Uterus (tissue), 4 donors: ENCODE results near the gene ORAI2. TPM values are rescaled to one million over a fixed set of nuclear protein-coding genes. Genes with fewer than 3 reads are reported as not detected.

Experiments used
- DNase-seq, 2 donors: peaks; one replicate each; pipeline ENCODE4 v3.0.0-alpha.2; 2019 to 2020
- H3K27ac ChIP-seq, 2 donors: fragments of 200-600 bp; sonication (generic); 1 replicate in 1 of 2; 2 replicates in 1 of 2; pipeline ENCODE4 v1.5.1; 2016 to 2018
- H3K27me3 ChIP-seq, 2 donors: fragments of 200-600 bp; sonication (generic); one replicate each; pipeline ENCODE4 v1.5.1; 2018 to 2019; ENCODE audit warnings: control low read depth in 1 of 2
- H3K36me3 ChIP-seq, 2 donors: fragments of 200-600 bp; sonication (generic); one replicate each; pipeline ENCODE4 v1.5.1; 2019; ENCODE audit warnings: control low read depth in 1 of 2
- H3K4me1 ChIP-seq, 2 donors: fragments of 200-600 bp; sonication (generic); one replicate each; pipeline ENCODE4 v1.5.1; 2018 to 2019; ENCODE audit warnings: control low read depth in 1 of 2
- H3K4me3 ChIP-seq, 2 donors: fragments of 200-600 bp; sonication (generic); 1 replicate in 1 of 2; 2 replicates in 1 of 2; pipeline ENCODE4 v1.5.1; 2018 to 2019; ENCODE audit warnings: mild to moderate bottlenecking in 1 of 2
- H3K9me3 ChIP-seq, 2 donors: fragments of 200-600 bp; sonication (generic); one replicate each; pipeline ENCODE4 v1.5.1; 2019; ENCODE audit warnings: control low read depth in 1 of 2
- POLR2A ChIP-seq, 2 donors: fragments of 450-650 bp; IDR thresholded peaks; one replicate each; pipeline ENCODE4 v1.6.1; 2016; ENCODE audit warnings: antibody characterized with exemption in 2 of 2, mild to moderate bottlenecking in 1 of 2, moderate library complexity in 1 of 2
- intact Hi-C: fragments of 100-400 bp; cut with DNase I; formaldehyde crosslinking; loops from one replicate; pipeline ENCODE4 v1.15.1; 2023; ENCODE audit warnings: low total_unique reads
- total RNA-seq, 4 donors: library from RNA; depleted of rRNA in 3 of 4; stranded (reverse); fragments of >200 nt in 3 of 4; gene quantifications; one replicate each; pipeline versions ENCODE4 v1.1.0 to v1.2.4, GENCODE V29; 2014 to 2023
- TF ChIP-seq, protein P1 (sequence below), 4 experiments: fragments of 200-600 bp in 2 of 4; fragments of 450-650 bp in 2 of 4; sonication (generic) in 2 of 4; IDR thresholded peaks; one replicate each; pipeline ENCODE4 v1.5.1; 2016 to 2019; ENCODE audit warnings: antibody characterized with exemption in 4 of 4, mild to moderate bottlenecking in 2 of 4, moderate library complexity in 1 of 4
- donor health status: DM: yes; HTN: yes; CAD: no.

The ORAI2 gene
- 10 to 100 TPM; 15.6 to 48.9 (median 39.0) TPM for total RNA-seq

DNA sequence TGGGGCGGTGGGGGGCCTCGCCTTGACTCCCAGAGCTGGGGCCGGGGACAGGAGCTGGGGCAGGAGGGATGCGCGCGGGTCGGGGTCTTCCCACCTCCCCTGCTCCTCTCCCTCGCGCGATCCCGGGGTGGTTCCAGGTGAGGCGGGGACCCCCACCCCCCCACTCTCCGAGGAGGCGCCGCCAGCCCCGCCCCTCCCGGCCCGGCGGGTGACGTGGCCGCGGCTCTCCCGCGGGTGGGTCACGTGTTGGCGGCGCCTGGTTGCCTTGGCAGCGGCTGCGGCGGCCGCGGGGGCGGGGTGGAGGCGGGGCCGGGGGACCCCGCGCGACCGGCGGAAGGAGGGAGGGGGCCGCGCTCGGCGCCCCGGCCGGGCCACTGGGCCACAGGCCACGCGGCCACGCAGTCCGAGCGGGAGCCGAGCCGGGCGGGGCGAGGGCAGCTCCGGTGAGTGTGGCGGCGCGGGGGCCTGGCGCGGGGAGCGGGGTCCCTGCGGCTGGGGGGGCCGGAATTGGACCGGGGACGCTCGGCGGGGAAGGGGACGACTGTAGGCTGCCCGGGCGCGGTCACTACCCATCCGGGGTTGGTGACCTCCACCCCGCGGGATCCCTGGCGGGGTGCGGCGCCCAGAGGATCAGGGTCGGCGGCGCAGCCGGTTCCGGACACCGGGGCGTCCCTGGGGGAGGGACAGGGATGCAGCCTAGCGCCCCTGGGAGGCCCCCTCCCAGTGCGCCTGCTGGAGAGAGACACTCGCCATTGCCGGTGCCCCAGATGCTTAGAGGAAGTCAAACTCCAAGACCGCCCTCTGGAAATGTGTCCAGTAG lies at the start of gene ORAI2:
ORAI2 (plus strand) TSS at position 357 of the 820 bp plus-strand sequence. CDS start 5,382 bp downstream, outside the sequence.
- intact Hi-C loops, result no loop called here
- peak; percentile 76 to 85 for DNase-seq
- peak in 1 of 2 donors; percentile 43 for TF ChIP-seq POLR2A (IDR thresholded peaks at IDR 0.05)
- TF ChIP-seq, protein P1, sequence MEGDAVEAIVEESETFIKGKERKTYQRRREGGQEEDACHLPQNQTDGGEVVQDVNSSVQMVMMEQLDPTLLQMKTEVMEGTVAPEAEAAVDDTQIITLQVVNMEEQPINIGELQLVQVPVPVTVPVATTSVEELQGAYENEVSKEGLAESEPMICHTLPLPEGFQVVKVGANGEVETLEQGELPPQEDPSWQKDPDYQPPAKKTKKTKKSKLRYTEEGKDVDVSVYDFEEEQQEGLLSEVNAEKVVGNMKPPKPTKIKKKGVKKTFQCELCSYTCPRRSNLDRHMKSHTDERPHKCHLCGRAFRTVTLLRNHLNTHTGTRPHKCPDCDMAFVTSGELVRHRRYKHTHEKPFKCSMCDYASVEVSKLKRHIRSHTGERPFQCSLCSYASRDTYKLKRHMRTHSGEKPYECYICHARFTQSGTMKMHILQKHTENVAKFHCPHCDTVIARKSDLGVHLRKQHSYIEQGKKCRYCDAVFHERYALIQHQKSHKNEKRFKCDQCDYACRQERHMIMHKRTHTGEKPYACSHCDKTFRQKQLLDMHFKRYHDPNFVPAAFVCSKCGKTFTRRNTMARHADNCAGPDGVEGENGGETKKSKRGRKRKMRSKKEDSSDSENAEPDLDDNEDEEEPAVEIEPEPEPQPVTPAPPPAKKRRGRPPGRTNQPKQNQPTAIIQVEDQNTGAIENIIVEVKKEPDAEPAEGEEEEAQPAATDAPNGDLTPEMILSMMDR (IDR thresholded peaks at IDR 0.05), result peak in 1 of 4 experiments; percentile 12

DNA sequence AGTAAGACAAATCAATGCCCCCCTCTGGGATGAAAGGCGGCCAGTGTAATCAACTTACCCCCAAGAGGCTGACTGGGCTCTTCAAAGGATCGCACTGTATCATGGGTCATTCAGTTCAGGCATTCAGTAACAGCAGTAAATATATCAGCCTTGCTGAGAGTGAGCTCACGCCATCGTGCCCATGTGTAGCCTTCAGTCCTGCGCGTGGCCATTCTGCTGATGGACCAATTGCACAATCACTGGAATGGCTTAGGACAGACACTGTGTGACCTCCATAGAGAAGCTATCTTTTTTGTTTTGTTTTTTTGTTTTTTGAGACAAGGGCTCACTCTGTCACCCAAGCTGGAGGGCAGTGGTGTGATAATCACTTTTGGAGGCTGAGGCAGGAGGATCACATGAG lies 46.3 kb upstream of the ORAI2 start:
- intact Hi-C loops, result no loop called here
- Histone ChIP-seq H3K27ac (no peak overlapping the region), H3K4me1 (no peaks in the 10 kb centered on the region), H3K4me3 (no peak overlapping the region), H3K27me3 (no peaks in the 10 kb centered on the region), H3K9me3 (no peaks in the 10 kb centered on the region), H3K36me3 (no peaks in the 10 kb centered on the region)
- no peak for DNase-seq
- TF ChIP-seq POLR2A (IDR thresholded peaks at IDR 0.05), result no peak
- TF ChIP-seq, protein P1 (IDR thresholded peaks at IDR 0.05), result no peak

More for the DNA sequence above, at the start of gene ORAI2:
- Histone ChIP-seq H3K27me3 (no peaks in the 10 kb centered on the region), H3K36me3 (no peaks in the 10 kb centered on the region), H3K27ac (peak within 1 kb of the TSS; percentile 77 to 81), H3K9me3 (no peaks in the 10 kb centered on the region), H3K4me3 (peak within 1 kb of the TSS; percentile 48 to 92), H3K4me1 (no peaks in the 10 kb centered on the region)

DNA sequence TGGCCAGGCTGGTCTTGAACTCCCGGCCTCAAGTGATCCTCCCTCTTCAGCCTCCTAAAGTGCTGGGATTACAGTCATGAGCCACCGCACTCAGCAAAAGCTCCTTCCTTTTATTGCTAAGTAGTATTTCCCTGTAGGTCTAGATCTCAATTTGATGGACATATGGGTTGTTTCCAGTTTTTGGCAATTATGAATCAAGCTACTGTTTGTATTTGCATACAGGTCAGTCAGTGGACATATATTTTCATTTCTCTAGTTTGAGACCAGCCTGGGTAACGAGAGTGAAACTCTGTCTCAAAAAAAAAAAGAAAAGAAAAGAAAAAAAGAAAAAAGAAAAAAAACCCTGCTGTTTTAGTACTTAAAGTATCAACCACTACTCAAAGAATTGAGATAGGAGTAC lies 43.6 kb upstream of the ORAI2 start:
- no peak for DNase-seq
- H3K4me3 ChIP-seq, result no peak overlapping the region
- no peak overlapping the region for H3K27ac ChIP-seq
- H3K27me3 ChIP-seq, result no peaks in the 10 kb centered on the region
- no peaks in the 10 kb centered on the region for H3K36me3 ChIP-seq
- H3K4me1 ChIP-seq, result no peaks in the 10 kb centered on the region
- intact Hi-C loops, result loop anchor here (2.0 kb wide), 1 partner anchor 109 kb away; no protein-coding TSS in a partner anchor
- TF ChIP-seq POLR2A (IDR thresholded peaks at IDR 0.05), result no peak
- TF ChIP-seq, protein P1 (IDR thresholded peaks at IDR 0.05), result no peak
- no peaks in the 10 kb centered on the region for H3K9me3 ChIP-seq

DNA sequence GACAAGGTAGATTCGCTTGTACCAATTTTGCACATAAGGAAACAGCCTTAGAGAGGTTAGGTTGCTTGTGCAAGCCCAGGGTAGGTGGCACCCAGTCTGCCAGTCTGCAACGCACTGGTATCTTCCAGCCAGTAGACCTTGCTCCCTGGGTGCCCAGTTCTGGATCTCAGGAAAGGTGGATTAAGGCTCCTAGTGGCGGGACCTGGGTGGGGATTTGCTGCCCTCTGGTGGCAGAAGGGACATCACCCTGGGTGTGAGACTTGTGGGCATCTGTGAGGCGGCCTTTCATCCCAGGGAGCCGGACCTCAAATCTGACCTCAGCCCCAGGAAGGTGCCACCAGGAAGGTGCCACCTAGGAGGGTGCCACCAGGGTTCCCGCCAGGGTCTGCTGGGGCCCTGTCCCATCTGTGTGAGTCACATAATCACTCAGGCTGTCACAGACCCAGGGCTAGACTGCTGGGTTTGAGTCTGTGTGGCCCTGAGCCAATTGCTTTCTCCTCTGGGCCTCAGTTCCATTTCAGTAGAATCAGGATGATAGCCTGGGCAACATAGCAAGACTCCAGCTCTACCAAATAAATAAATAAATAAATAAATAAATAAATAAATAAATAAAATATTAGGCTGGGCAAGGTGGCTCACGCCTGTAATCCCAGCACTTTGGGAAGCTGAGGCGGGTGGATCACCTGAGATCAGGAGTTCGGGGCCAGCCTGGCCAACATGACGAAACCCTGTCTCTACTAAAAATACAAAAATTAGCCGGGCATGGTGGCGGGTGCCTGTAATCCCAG lies 42.5 kb upstream of the ORAI2 start:
- Histone ChIP-seq H3K4me1 (no peaks in the 10 kb centered on the region), H3K4me3 (no peak overlapping the region), H3K9me3 (no peaks in the 10 kb centered on the region), H3K27me3 (no peaks in the 10 kb centered on the region), H3K36me3 (no peaks in the 10 kb centered on the region), H3K27ac (no peak overlapping the region)
- TF ChIP-seq, protein P1 (IDR thresholded peaks at IDR 0.05), result peak; percentile 85 to 93 (median 86)
- no peak for TF ChIP-seq POLR2A (IDR thresholded peaks at IDR 0.05)
- DNase-seq, result peak; percentile 79 to 82
- intact Hi-C loops, result loop anchor here (2.0 kb wide), 1 partner anchor 110 kb away; no protein-coding TSS in a partner anchor
